Measurements from ENCODE around the gene APOBEC3A.

DNA sequence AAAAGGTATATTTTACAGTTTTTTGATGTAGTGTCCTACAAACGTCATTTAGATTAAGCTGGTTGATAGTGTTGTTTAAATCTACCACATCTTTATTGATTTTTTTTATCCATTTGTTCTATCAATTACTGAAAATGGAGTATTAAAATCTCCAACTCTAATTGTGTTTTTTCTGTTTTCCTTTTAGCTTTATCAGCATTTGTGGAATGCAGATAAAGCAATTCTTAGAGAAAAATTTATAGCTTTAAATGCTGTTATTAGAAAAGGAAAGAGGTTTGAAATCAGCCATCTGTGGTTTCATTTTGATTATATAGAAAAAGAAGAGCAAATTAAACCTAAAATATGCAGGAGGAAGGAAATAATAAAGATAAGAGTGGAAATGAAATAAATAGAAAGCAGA is 46.0 kb upstream of the APOBEC3A start:
- TF ChIP-seq FOS (IDR thresholded peaks at IDR 0.05; ENCODE audit: low read depth, low read length) (no peak), MAFK (IDR thresholded peaks at IDR 0.05; ENCODE audit: low read depth, low read length) (peak; percentile 27; the same call in 1 of the 2 replicates), SMC3 (IDR thresholded peaks at IDR 0.05; ENCODE audit: low read depth, low read length) (no peak), POLR2A (IDR thresholded peaks at IDR 0.05; ENCODE audit: low read depth, low read length) (no peak), NFE2L2 (IDR thresholded peaks at IDR 0.05; ENCODE audit: low read depth, low read length) (no peak), CEBPB (IDR thresholded peaks at IDR 0.05; ENCODE audit: low read depth, low read length) (no peak), MXI1 (IDR thresholded peaks at IDR 0.05; ENCODE audit: borderline replicate concordance, low read depth, low read length) (no peak), BHLHE40 (IDR thresholded peaks at IDR 0.05; ENCODE audit: low read depth, low read length) (no peak), RCOR1 (IDR thresholded peaks at IDR 0.05; ENCODE audit: insufficient replicate concordance, low read length) (no peak), RAD21 (IDR thresholded peaks at IDR 0.05; ENCODE audit: low read length) (no peak)
- TF ChIP-seq, protein P1, sequence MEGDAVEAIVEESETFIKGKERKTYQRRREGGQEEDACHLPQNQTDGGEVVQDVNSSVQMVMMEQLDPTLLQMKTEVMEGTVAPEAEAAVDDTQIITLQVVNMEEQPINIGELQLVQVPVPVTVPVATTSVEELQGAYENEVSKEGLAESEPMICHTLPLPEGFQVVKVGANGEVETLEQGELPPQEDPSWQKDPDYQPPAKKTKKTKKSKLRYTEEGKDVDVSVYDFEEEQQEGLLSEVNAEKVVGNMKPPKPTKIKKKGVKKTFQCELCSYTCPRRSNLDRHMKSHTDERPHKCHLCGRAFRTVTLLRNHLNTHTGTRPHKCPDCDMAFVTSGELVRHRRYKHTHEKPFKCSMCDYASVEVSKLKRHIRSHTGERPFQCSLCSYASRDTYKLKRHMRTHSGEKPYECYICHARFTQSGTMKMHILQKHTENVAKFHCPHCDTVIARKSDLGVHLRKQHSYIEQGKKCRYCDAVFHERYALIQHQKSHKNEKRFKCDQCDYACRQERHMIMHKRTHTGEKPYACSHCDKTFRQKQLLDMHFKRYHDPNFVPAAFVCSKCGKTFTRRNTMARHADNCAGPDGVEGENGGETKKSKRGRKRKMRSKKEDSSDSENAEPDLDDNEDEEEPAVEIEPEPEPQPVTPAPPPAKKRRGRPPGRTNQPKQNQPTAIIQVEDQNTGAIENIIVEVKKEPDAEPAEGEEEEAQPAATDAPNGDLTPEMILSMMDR (conservative IDR thresholded peaks at IDR 0.05; ENCODE audit: low read depth, low read length) = no peak
- TF ChIP-seq, protein P2, sequence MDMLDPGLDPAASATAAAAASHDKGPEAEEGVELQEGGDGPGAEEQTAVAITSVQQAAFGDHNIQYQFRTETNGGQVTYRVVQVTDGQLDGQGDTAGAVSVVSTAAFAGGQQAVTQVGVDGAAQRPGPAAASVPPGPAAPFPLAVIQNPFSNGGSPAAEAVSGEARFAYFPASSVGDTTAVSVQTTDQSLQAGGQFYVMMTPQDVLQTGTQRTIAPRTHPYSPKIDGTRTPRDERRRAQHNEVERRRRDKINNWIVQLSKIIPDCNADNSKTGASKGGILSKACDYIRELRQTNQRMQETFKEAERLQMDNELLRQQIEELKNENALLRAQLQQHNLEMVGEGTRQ (IDR thresholded peaks at IDR 0.05; ENCODE audit: low read depth, low read length) = no peak
- TF ChIP-seq, protein P3, sequence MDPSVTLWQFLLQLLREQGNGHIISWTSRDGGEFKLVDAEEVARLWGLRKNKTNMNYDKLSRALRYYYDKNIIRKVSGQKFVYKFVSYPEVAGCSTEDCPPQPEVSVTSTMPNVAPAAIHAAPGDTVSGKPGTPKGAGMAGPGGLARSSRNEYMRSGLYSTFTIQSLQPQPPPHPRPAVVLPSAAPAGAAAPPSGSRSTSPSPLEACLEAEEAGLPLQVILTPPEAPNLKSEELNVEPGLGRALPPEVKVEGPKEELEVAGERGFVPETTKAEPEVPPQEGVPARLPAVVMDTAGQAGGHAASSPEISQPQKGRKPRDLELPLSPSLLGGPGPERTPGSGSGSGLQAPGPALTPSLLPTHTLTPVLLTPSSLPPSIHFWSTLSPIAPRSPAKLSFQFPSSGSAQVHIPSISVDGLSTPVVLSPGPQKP (IDR thresholded peaks at IDR 0.05; ENCODE audit: borderline replicate concordance, low read depth, low read length) = no peak
